Activated CD4-positive, alpha-beta T cell treated with anti-CD3 and anti-CD28 coated beads, Interleukin-2, amount 10 ng/mL, durations not matched to agents 24 days and 14 days (primary cell): ENCODE measurements around the gene NXF1. TPM values are rescaled to one million over a fixed set of nuclear protein-coding genes. Genes with fewer than 3 reads are reported as not detected.

ENCODE experiments used
- DNase-seq: peaks from one replicate; pipeline ENCODE4 v3.0.0; 2022
- H3K27ac Mint-ChIP-seq: one replicate; pipeline ENCODE4 v1.8.0; 2022; ENCODE audit warnings: mild to moderate bottlenecking, mixed read lengths
- H3K27me3 Mint-ChIP-seq: one replicate; pipeline ENCODE4 v1.8.0; 2022; ENCODE audit warnings: mixed read lengths
- H3K36me3 Mint-ChIP-seq: one replicate; pipeline ENCODE4 v1.8.0; 2022; ENCODE audit warnings: low read depth, mild to moderate bottlenecking, mixed read lengths
- H3K4me1 Mint-ChIP-seq: one replicate; pipeline ENCODE4 v1.8.0; 2021; ENCODE audit warnings: mixed read lengths
- H3K4me3 Mint-ChIP-seq: one replicate; pipeline ENCODE4 v1.8.0; 2022; ENCODE audit warnings: mild to moderate bottlenecking, moderate library complexity, mixed read lengths
- H3K9me3 Mint-ChIP-seq: one replicate; pipeline ENCODE4 v1.8.0; 2021; ENCODE audit warnings: mixed read lengths
- intact Hi-C: fragments of 100-400 bp; cut with micrococcal nuclease; formaldehyde crosslinking; loops from one replicate; pipeline ENCODE4 v1.15.1; 2023
- total RNA-seq: library from RNA; stranded (reverse); gene quantifications from 2 replicates; pipeline ENCODE4 v1.2.3, GENCODE V29; 2022

Gene NXF1
- total RNA-seq, 1 donor from 2014 or later = 147 TPM

- intact Hi-C loops = no loop called here
- no peak overlapping the region for H3K4me3 Mint-ChIP-seq
- DNase-seq = no peak
- H3K27ac Mint-ChIP-seq = no peak overlapping the region
- no peaks in the 10 kb centered on the region for H3K27me3 Mint-ChIP-seq
- no peaks in the 10 kb centered on the region for H3K9me3 Mint-ChIP-seq
- H3K4me1 Mint-ChIP-seq = peaks cover 2% of the 10 kb centered on the region
- peaks cover 23% of the 10 kb centered on the region for H3K36me3 Mint-ChIP-seq
These were observed 11.3 kb upstream of the NXF1 start for GRCh38 chr11:62816557-62816956.

GRCh38 chr11:62811659-62812058 is 6.4 kb upstream of the NXF1 start:
- H3K27ac Mint-ChIP-seq = no peak overlapping the region
- H3K9me3 Mint-ChIP-seq = no peaks in the 10 kb centered on the region
- H3K4me1 Mint-ChIP-seq = peaks cover 2% of the 10 kb centered on the region
- H3K27me3 Mint-ChIP-seq = no peaks in the 10 kb centered on the region
- no peak overlapping the region for H3K4me3 Mint-ChIP-seq
- intact Hi-C loops = no loop called here
- H3K36me3 Mint-ChIP-seq = peaks cover 11% of the 10 kb centered on the region
- DNase-seq = no peak

GRCh38 chr11:62810748-62811147 is 5.5 kb upstream of the NXF1 start:
- H3K36me3 Mint-ChIP-seq = peaks cover 9% of the 10 kb centered on the region
- intact Hi-C loops = no loop called here
- H3K9me3 Mint-ChIP-seq = no peaks in the 10 kb centered on the region
- H3K27ac Mint-ChIP-seq = no peak overlapping the region
- no peaks in the 10 kb centered on the region for H3K27me3 Mint-ChIP-seq
- H3K4me3 Mint-ChIP-seq = no peak overlapping the region
- DNase-seq = no peak
- H3K4me1 Mint-ChIP-seq = peaks cover 6% of the 10 kb centered on the region

GRCh38 chr11:62806611-62807121 is 1.4 kb upstream of the NXF1 start:
- Mint-ChIP-seq H3K27me3 (no peaks in the 10 kb centered on the region), H3K36me3 (peaks cover 32% of the 10 kb centered on the region), H3K9me3 (no peaks in the 10 kb centered on the region), H3K27ac (peak overlapping the region; percentile 76), H3K4me1 (peaks cover 28% of the 10 kb centered on the region), H3K4me3 (peak overlapping the region; percentile 100)
- intact Hi-C loops = no loop called here
- DNase-seq = no peak

- peaks cover 38% of the 10 kb centered on the region for H3K36me3 Mint-ChIP-seq
- no peaks in the 10 kb centered on the region for H3K9me3 Mint-ChIP-seq
- peaks cover 30% of the 10 kb centered on the region for H3K4me1 Mint-ChIP-seq
- peak; percentile 71 for DNase-seq
- H3K27me3 Mint-ChIP-seq = no peaks in the 10 kb centered on the region
- H3K4me3 Mint-ChIP-seq = peak overlapping the region; percentile 100
- peak overlapping the region; percentile 95 for H3K27ac Mint-ChIP-seq
- intact Hi-C loops = loop anchor here (1.0 to 2.0 kb wide), 7 partner anchors 20 to 77 kb away; partner anchors contain the start of genes SLC3A2, TAF6L, TTC9C and WDR74
These were observed 761 bp upstream of the NXF1 start for GRCh38 chr11:62805961-62806441.

- H3K27ac Mint-ChIP-seq = peak overlapping the region; percentile 95
- H3K4me1 Mint-ChIP-seq = peaks cover 30% of the 10 kb centered on the region
- DNase-seq = no peak
- peak overlapping the region; percentile 100 for H3K4me3 Mint-ChIP-seq
- H3K36me3 Mint-ChIP-seq = peaks cover 49% of the 10 kb centered on the region
- no peaks in the 10 kb centered on the region for H3K27me3 Mint-ChIP-seq
- H3K9me3 Mint-ChIP-seq = no peaks in the 10 kb centered on the region
- intact Hi-C loops = loop anchor here (1.0 to 2.0 kb wide), 8 partner anchors 12 to 76 kb away; partner anchors contain the start of genes SLC3A2, TAF6L, TMEM223 and TTC9C
These were observed 747 bp downstream of the NXF1 start for GRCh38 chr11:62804310-62805075.

- no peak for DNase-seq
- Mint-ChIP-seq H3K4me3 (no peak overlapping the region), H3K36me3 (peaks cover 70% of the 10 kb centered on the region), H3K27ac (no peak overlapping the region), H3K4me1 (peaks cover 26% of the 10 kb centered on the region), H3K27me3 (no peaks in the 10 kb centered on the region), H3K9me3 (no peaks in the 10 kb centered on the region)
- intact Hi-C loops = no loop called here
These were observed 4.2 kb downstream of the NXF1 start for GRCh38 chr11:62801071-62801470.

GRCh38 chr11:62799486-62799885 is 5.8 kb downstream of the NXF1 start:
- intact Hi-C loops = no loop called here
- H3K36me3 Mint-ChIP-seq = peaks cover 82% of the 10 kb centered on the region
- H3K9me3 Mint-ChIP-seq = no peaks in the 10 kb centered on the region
- H3K4me1 Mint-ChIP-seq = peaks cover 21% of the 10 kb centered on the region
- H3K27me3 Mint-ChIP-seq = no peaks in the 10 kb centered on the region
- DNase-seq = no peak
- no peak overlapping the region for H3K27ac Mint-ChIP-seq
- no peak overlapping the region for H3K4me3 Mint-ChIP-seq

GRCh38 chr11:62796281-62796680 is 9.0 kb downstream of the NXF1 start:
- H3K36me3 Mint-ChIP-seq = peaks cover 76% of the 10 kb centered on the region
- H3K27me3 Mint-ChIP-seq = no peaks in the 10 kb centered on the region
- H3K9me3 Mint-ChIP-seq = no peaks in the 10 kb centered on the region
- H3K4me3 Mint-ChIP-seq = no peak overlapping the region
- DNase-seq = no peak
- intact Hi-C loops = no loop called here
- H3K4me1 Mint-ChIP-seq = peaks cover 9% of the 10 kb centered on the region
- no peak overlapping the region for H3K27ac Mint-ChIP-seq

- Mint-ChIP-seq H3K36me3 (peaks cover 78% of the 10 kb centered on the region), H3K4me1 (peaks cover 27% of the 10 kb centered on the region), H3K27me3 (no peaks in the 10 kb centered on the region), H3K27ac (no peak overlapping the region), H3K4me3 (no peak overlapping the region), H3K9me3 (no peaks in the 10 kb centered on the region)
- no peak for DNase-seq
- intact Hi-C loops = no loop called here
These were observed 11.0 kb downstream of the NXF1 start for GRCh38 chr11:62794201-62794775.

- Mint-ChIP-seq H3K36me3 (peaks cover 78% of the 10 kb centered on the region), H3K4me3 (peak overlapping the region; percentile 92), H3K9me3 (no peaks in the 10 kb centered on the region), H3K4me1 (peaks cover 36% of the 10 kb centered on the region), H3K27ac (peak overlapping the region; percentile 88), H3K27me3 (no peaks in the 10 kb centered on the region)
- DNase-seq = no peak
- intact Hi-C loops = loop anchor here (1.0 kb wide), 3 partner anchors 12 to 64 kb away; partner anchors contain the start of genes STX5, TEX54 and TTC9C
These were observed 13.1 kb downstream of the NXF1 start for GRCh38 chr11:62792202-62792575.

- Mint-ChIP-seq H3K27me3 (no peaks in the 10 kb centered on the region), H3K4me3 (peak within 1 kb of the TSS; percentile 92), H3K9me3 (no peaks in the 10 kb centered on the region), H3K27ac (peak within 1 kb of the TSS; percentile 88), H3K36me3 (peaks cover 73% of the 10 kb centered on the region), H3K4me1 (peaks cover 36% of the 10 kb centered on the region)
- peak; percentile 98 for DNase-seq
- intact Hi-C loops = loop anchor here (1.0 kb wide), 3 partner anchors 13 to 63 kb away; partner anchors contain the start of genes STX5, TEX54 and TTC9C
These were observed 13.6 kb downstream of the NXF1 start, which contains the start of gene TMEM223 for GRCh38 chr11:62791501-62792201. TSS of gene TMEM223 (minus strand) at chr11:62792006. CDS start at chr11:62791994, 12 bp downstream.

- H3K27ac Mint-ChIP-seq = peak overlapping the region; percentile 54
- H3K4me3 Mint-ChIP-seq = peak overlapping the region; percentile 92
- no peaks in the 10 kb centered on the region for H3K27me3 Mint-ChIP-seq
- intact Hi-C loops = no loop called here
- peaks cover 43% of the 10 kb centered on the region for H3K4me1 Mint-ChIP-seq
- H3K9me3 Mint-ChIP-seq = no peaks in the 10 kb centered on the region
- peaks cover 56% of the 10 kb centered on the region for H3K36me3 Mint-ChIP-seq
- peak; percentile 61 for DNase-seq
These were observed 15.7 kb downstream of the NXF1 start for GRCh38 chr11:62789576-62789975.
